Measurements from ENCODE around the gene SKOR1. TPM values are rescaled to one million over a fixed set of nuclear protein-coding genes. Genes with fewer than 3 reads are reported as not detected.

SKOR1 gene
- total RNA-seq, 1 experiment from 2014 or later, result 0.81 TPM

GRCh38 chr15:67865766-67866165 is 40.5 kb downstream of the SKOR1 start:
- ATAC-seq (no peak), DNase-seq (ENCODE audit: low read depth, low spot score) (no peak)
- no peak overlapping the region for H3K4me2 ChIP-seq (ENCODE audit: low read length)
- RAD21 ChIA-PET (ENCODE audit: low non-redundant PET in 1 of 2, low total read pairs in 2 of 2, uncharacterized antibody in 2 of 2, unreplicated experiment in 2 of 2), result no interaction called here
- H3K9me2 ChIP-seq (ENCODE audit: insufficient read depth), result no peaks in the 10 kb centered on the region
- H3K27me3 ChIP-seq (ENCODE audit: insufficient read depth, low read length), result no peaks in the 10 kb centered on the region
- POLR2A ChIA-PET, result no interaction called here
- H4K20me1 ChIP-seq (ENCODE audit: insufficient read depth), result no peaks in the 10 kb centered on the region
- H3K9ac ChIP-seq (ENCODE audit: low read length), result no peak overlapping the region
- no peak overlapping the region for H3K27ac ChIP-seq (ENCODE audit: low read depth, low read length)
- peaks cover 3 to 18% of the 10 kb centered on the region in 2 experiments; a peak in 3 of 4 replicates for H3K4me1 ChIP-seq (ENCODE audit: control insufficient read depth in 1 of 2, insufficient read depth in 2 of 2, low read length in 2 of 2)
- CTCF ChIA-PET, result interaction anchor here (3.7 kb wide), 1 partner anchor 289 kb away, joined by 40 read pairs; no protein-coding TSS in a partner anchor
- H3K79me2 ChIP-seq (ENCODE audit: insufficient read depth, low read length), result no peaks in the 10 kb centered on the region
- no peak overlapping the region for H2AFZ ChIP-seq (ENCODE audit: low read depth, low read length, poor library complexity, severe bottlenecking)
- intact Hi-C loops (cut with micrococcal nuclease), result no loop called here
- H3K9me3 ChIP-seq (ENCODE audit: control insufficient read depth in 1 of 2, insufficient read depth in 1 of 2, low read depth in 1 of 2, low read length in 2 of 2), result peaks cover 0 to 4% of the 10 kb centered on the region in 2 experiments; a peak in 1 of 4 replicates
- H3K36me3 ChIP-seq (ENCODE audit: control insufficient read depth in 1 of 2, insufficient read depth in 2 of 2, low read length in 2 of 2), result no peaks in the 10 kb centered on the region
- TF ChIP-seq SRF (IDR thresholded peaks at IDR 0.05; ENCODE audit: low read depth) (no peak), ATF3 (IDR thresholded peaks at IDR 0.05) (no peak), TCF7L2 (IDR thresholded peaks at IDR 0.05; ENCODE audit: borderline replicate concordance, extremely low read depth, insufficient read depth, insufficient read length) (no peak), CEBPB (IDR thresholded peaks at IDR 0.05; ENCODE audit: low read depth) (no peak), YY1 (IDR thresholded peaks at IDR 0.05; ENCODE audit: extremely low read depth, insufficient replicate concordance, low read depth, low read length) (no peak), FOSL1 (IDR thresholded peaks at IDR 0.05; ENCODE audit: low read depth) (no peak), REST (IDR thresholded peaks at IDR 0.05; ENCODE audit: low read depth) (no peak), POLR2AphosphoS5 (IDR thresholded peaks at IDR 0.05; ENCODE audit: low read depth, low read length) (no peak), SIN3A (IDR thresholded peaks at IDR 0.05; ENCODE audit: low read depth) (no peak), EZH2phosphoT487 (IDR thresholded peaks at IDR 0.05; ENCODE audit: borderline replicate concordance) (no peak), CBX3 (IDR thresholded peaks at IDR 0.05; ENCODE audit: low read depth) (no peak)
- H3K4me3 ChIP-seq (replicated peaks in 1 of 2; ENCODE audit: low read depth in 1 of 2, low read length in 2 of 2), result no peak overlapping the region
- BruUV-seq (replicated peaks), result no TSS peak

All from HCT116 (cell line).